GM21717 (cell line): ENCODE data around the gene MSI2.
"Not testable (repeated sequence)": the region's sequence is repeated elsewhere in the genome, so short reads cannot be mapped to it uniquely, and the experiment has no call there.

ENCODE experiments used
- ATAC-seq: cut with Tn5 transposase; IDR thresholded peaks from one replicate; pipeline ENCODE4 v1.9.1; 2021; ENCODE audit warnings: mild to moderate bottlenecking, moderate library complexity; ENCODE audit not compliant: unreplicated experiment

The MSI2 gene

DNA sequence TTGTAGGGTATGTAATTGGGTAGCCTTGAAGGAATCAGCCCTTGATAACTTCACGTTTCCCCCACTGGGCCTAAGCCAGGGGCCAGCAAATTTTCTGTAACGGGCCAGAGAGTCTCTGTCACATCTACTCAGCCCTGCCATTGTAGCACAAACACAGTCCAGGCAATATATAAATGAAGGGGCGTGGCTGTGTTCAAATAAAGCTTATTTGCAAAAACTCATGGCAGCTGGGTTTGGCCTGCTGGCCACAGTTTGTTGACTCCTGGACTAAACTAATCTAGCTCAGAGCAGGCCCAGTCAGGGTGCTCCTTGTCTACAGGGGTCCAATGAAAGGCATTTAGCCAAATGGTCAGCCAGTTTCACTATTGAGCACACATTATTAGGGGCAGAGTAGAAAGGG is 347.2 kb downstream of the MSI2 start:
- ATAC-seq: no peak

DNA sequence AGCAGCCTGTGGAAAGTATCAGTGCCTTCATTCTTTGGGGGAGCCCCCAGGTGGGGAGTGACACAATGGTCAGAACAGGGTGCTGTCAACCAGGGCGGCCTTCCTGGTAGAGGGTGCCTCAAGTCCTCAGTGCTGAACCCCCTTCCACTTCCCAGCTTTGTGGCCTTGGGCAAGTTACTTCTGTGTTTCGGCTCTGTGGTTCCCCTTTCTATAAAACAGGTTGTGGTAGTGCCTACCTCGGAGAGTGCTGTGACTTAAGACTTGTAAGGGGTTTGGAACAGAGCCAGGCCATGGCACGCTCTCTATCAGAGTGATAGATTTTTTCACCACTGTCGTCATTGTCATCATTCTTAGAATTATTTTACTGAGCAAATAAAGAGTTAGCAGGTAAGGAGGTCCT is 347.7 kb downstream of the MSI2 start:
- peak; percentile 42 for ATAC-seq

DNA sequence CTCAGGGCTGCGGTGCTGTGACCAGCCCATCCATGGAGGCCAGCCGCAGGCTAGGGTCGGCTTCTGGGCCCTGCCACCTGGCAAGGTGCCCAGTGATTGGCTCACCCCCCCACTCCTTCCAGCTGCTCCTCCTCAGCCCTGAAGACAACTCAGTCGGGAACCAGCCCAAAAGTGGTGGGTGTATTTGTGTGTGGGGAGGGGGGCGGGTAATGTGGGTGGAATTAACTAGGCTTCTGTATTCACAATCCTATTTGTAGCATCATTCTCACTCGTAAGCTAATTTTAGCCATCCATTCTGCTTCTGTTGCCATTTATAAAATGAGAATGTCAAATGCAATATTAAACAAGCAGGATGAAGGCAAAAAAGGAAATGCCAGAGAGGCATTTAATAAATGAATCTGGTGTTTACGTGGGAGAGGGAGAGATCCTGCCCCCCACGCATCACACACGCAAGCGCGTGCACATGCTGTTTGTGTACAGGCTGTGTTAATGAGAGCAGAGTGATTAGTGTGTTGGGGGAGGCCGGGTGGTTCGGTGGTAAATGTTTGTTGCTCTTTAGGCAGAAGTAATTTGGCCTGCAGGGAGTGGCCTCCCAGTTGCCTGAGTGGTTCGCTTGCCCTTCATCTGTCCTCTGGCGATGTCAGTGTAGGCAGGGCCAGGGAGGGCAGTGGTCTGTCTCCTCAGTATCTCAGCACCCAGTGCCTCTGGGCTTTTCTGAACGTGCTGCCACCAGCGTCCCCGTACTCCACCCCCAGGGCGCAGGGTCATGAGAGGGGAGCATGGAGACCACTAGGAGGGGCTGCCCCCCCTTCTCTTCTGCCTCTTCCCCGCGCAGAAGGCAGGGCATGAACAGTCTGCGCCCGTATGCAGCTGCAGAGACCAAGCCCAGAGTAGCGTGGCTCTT is 348.7 kb downstream of the MSI2 start:
- peak; percentile 58 for ATAC-seq

DNA sequence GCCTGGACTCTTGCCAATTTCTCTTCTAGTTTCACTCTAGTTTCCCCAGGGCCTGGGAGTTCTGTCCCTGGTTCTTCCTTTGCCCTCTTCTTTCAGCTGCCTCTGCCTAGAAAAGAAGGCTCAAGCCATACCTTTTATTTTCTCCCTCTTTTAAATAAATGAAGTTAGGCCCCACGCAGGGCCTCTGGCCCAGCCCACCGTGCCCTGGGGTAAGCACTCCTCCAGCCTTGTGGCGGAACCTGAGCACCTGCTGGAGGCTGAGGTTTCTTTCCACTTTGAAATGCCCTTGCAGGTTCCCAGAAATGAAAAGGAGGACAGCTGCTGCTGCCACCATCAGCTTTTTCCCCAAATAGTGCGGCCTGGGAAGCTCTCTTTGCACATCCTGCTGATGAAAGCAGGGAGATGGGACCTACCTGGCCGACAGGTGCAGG is 349.4 kb downstream of the MSI2 start:
- ATAC-seq: peak; percentile 19

DNA sequence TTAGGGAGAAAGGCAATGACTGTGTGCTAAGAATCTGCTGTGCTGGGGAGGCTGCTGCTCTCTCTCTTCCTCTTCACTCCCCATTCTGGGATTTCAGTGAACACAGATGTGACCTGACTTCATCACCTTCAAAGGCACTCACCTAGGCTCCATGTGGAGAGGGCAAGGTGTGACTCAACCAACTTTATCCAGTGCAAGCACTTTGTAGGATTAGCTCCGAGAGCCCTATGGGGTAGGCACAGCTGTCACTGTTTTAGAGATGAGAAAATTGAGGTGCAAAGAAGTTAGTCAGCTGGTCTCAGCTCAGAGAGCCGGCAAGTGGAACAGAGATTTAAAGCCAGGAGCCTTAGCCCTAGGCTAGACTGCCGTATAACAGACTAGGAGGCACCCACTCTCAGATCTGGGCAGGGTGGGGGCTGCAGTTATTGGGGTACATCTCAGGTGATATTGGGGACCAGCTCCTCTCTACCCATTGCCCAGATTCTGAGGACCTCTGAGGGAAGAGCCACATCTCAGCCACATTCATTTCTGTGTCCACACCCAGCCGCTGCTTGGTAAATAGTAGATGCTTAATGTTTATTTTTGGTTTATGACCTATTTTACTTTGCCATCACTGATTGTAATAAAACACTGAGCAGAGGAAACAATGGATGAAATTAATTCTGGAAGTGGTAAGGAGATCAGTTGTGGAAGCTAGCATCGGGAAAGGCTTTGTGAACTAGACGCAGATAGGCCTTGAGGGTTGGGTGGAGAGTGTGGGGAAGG is 350.0 kb downstream of the MSI2 start:
- ATAC-seq: no peak

DNA sequence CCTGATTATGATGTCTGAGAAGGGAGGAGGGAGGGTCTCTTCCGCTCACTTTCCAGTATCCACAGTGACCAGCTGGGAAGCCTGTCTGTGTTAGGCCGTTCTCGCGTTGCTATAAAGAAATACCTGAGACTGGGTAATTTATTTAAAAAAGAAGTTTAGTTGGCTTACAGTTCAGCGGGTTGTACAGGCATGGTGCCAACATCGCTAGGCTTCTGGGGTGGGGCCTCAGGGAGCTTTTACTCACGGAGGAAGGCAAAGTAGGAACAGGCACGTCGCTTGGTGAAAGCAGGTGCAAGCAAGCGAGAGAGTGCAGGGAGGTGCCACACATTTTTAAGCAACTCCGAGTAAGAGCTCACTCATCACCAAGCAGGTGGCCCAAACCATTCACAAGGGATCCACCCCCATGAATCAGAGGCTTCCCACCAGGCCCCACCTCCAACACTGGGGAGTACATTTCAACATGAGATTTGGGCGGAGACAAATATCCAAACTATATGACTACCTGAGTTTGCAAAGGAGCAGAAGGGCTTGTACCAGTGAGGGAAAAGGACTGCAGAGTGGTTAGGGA is 351.3 kb downstream of the MSI2 start:
- ATAC-seq: no peak

DNA sequence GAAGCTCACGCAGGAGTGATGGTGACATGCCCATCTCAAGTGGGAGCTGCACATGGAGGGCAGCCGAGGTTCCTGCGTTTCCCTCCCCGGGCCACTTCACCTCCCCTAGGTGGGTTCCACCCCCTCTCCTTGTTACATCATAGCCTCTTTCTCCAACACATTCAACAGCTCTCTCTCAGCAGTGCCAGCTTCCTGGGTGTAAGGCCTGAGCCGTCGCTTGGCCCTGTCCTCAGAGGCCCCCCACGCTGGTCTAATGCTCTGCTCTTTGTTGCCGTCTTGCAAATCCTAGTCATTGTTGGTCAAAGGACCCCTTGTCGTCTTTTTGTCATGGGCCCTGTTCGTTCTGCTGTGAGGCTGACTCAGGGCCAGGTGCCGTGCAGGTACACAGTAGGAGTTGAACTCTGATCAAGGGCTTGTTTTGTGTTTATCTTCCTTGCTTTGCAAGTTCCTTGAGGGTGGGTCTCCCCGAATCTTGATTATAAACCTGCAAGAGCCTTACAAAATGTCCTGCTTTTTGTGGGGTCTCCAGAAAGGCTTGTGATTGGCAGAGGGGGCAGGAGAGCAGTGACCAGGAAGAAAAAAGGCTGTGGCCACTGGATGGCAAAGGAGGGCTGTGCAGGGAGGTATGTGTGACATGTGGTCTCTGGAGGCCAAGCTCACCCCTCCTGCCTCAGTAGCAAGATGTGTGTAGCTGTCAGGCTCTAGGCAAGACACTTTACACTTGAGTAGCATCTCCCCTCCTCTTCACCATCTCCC is 352.2 kb downstream of the MSI2 start:
- ATAC-seq: no peak

DNA sequence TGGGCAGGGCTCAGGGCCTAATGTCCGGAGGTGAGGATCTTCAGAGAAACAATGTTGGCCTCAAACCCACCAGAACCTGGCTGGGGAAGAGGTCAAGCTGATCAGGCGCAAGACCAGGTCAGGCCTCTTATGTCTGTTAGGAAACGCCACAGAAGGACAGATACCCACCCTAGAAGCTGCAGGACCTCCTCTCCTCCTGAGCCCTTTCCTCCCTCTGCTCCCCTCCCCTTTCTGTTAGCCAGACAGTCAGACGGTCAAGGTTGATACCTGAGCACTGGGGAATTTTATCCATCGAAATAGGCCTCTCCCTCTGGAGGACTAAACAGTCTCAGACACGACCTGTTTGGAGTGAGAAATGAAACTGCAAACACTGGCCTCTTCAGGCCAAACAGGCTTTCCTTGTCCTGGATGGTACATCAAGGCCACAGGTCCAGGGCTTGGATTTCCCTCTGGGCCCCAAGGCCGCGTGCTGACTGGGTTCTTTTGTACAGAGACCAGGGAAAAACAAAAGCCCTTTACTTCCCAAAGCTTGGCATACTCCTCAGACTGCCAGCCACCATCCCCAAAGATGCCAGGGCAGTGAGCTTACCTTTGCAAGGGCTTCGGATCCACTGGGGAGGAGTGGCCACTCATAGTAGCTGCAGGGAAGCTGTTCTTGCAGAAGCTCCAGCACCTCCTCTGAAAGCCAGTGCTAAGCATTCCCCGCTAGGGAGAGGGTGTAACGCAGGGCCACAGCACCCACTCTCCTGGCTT is 353.0 kb downstream of the MSI2 start:
- ATAC-seq: no peak

DNA sequence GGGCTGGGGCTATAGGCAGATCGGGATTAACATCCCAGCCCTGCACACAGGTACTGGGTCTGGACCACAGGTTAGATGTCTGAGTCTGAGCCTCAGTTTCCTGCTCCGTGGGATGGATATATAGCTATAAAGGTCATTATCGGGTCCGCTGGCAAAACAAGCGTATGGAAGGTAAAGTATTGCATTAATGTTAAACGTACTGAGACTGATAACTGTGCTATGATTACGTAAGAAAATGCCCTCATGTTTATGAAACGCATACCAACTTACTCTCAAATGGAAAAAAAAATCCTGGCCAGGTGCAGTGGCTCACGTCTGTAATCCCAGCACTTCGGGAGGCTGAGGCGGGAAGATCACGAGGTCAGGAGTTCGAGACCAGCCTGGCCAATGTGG is 353.6 kb downstream of the MSI2 start:
- no peak for ATAC-seq

DNA sequence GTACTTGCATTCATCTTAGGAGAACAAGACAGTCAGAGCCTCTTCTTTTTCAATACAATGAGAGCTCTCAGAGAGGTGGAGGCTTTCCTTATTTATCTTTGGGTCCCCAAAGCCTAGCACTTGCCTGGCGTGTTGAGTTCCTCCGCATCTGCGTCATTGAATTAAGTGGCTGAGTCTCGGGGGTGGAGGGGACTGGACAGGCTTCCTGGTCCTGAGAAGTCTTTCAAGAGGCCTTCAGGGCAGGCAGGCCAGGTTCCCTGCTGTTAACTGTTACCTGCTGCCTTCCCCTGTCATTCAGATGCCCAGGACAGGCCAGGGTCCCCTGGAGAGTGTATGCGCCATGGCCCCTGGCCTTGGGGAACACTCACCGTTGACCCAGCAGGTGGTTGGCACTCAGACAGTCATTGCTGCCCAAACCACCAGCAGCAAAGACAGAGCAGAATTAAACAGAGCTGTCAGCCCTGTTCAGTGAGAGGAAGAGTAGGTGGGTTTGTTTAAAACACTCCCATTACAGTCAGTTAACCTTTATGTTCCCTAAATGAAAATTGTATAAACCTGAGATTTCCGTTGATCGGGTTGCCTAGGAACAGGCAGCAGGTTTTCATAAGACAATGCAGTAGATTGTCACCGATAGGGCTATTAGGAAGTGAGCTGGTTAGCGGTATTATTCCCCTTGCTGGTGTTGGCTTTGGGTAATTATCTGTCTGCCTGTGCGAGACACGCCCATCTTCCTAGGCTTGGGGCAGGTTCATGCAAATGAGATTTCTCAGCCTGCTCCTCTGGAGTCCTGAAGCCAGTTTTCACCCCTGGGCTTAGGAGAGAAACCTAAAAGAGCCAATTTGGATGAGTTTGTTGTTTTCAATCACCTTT is 356.1 kb downstream of the MSI2 start:
- ATAC-seq: no peak

DNA sequence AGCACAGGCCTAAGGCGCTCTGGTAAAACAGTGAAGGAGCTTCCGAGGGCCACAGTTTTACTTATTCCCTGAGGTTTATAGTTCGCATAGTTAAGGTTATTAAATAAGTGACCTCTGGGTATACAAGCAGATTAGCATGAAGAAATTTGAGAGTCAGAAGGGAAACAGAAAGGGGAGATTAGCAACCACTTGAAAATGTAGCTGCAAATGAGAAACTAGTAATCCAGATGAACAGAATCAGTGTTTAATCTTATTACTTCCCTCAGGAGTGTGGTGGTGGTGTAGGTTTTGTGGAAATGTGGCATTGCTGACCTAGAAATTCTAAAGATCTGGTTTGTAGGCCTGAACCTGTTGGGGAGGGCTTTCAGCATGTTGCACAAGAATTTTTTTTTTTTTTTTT is 358.4 kb downstream of the MSI2 start:
- ATAC-seq: no peak

DNA sequence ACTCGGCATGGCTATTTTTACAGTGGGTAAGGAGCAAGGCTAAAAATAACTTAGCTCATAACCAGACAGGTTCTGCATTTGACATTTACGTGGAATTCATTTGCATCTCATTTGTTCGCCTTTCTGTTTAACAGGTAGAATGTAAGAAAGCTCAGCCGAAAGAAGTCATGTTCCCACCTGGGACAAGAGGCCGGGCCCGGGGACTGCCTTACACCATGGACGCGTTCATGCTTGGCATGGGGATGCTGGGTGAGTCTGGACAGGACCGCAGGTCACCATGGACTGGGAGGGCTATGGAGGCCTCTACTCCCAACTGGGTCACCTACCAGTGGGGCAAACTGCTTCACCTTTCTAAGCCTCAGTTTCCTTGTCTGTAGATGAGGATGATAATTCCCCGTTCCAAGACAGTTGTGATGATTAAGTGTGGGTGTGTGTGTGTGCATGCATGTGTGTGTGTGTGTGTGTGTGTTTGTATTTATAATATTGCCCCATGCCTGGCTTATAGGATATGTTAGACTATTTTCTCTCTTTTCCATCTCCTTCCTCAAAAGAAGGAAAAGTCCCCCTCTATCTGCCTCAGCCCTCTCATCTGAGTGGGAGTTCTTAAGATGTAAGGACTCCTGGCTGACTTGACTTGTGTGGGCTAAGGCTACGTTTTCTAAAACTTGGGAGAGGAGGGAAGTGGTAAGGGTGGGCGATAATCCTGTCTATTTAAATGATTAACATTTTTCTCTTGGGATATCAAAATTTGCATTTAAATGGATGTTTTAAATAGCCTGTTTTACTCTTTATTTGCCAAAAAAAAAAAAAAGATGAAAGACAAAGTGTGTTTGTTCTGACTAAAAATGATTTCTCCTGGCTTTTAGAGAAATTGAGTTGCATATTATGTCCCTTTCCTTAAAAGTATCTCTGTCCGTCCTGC is 359.8 kb downstream of the MSI2 start:
- ATAC-seq: no peak

DNA sequence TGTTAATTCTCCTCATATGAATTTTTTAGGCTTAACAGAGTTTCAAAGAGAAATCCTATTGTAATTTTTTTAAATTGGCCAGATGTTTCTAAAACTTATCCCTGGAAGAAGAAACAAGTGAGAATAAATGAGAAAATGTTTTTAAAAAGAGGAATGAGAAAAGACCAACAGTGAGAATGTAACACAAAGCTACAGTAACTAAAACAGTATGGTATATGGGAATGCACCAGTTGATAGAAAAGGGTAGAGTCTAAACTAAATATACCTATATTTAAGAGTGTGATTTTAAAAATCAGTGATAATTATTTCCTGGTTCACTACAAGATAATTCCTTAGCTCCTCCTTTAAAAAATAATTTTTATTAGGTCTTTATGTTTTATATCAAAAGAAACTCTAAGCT is 360.9 kb downstream of the MSI2 start:
- no peak for ATAC-seq

DNA sequence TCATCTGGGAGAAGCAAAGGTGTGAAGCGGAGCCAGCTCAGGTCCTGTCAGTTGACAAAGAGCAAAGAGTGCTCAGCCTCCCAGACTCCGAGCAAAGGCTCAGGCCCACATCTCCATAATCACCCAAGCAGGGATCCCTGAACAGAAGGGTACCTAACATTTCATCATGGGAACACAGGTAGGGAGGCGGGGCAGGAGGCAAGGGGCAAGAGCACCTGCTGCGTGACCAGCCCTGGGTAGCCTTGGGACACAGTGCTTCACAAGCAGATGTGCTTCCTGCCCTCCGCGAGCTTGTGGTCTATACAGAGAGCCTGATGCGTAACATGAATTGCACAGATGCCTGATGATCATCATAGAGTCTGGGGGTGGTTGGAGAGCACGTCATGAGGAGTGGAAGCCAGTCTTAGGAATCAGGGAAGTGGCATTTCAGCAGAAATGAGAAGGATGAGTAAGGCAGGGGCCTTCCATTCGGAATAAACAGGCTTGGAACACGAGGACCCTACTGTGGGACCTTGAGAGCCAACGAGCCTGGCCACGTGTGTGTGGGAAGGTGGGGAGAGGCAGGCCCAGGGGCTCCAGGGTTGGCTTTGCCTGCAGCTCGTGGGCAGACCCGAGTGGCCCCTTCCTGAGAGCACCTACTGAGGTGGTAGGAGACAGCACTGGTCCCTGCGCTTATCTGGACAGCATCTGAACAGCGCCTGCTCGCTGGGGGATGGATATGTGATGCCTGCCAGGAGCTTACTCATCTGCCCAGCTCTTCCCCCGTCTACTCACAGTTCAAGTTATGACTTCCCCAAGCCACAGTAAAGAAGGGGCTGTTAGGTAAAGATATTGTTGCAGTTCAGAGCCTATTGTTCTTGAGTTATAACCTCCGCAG is 363.0 kb downstream of the MSI2 start:
- no peak for ATAC-seq

DNA sequence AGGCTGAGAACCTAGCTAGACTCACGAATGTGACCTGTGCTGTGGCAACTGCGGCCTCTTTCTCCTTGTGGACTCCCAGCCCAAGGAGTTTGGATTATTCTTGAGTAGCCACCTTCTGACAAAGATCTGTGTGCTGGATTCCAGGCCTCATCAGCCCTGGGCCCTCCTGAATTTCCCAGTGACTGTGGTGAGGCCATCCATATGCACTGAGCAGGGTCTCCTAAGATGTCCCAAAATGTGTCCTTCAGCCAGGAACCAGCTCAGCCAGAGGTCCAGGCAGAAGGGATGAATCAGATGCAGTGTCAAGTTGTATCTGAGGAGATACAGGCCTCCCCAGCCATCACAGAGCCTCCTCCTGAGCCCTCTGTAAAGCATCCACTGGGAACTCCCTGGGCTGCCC is 364.3 kb downstream of the MSI2 start:
- ATAC-seq: no peak

DNA sequence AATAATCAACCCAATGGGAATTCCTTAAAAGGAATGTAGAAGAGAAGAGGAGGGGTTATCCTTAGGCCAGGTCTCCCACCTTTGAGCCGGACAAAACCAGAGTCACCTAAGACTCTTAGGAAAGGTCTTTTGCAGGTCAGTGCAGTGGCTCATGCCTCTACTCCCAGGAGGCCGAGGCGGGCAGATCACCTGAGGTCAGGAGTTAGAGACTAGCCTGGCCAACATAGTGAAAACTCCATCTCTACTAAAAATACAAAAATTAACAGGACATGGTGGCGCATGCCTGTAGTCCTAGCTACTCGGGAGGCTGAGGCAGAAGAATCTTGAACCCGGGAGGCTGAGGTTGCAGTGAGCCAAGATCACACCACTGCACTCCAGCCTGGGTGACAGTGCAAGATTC is 365.5 kb downstream of the MSI2 start:
- not testable (repeated sequence) for ATAC-seq

DNA sequence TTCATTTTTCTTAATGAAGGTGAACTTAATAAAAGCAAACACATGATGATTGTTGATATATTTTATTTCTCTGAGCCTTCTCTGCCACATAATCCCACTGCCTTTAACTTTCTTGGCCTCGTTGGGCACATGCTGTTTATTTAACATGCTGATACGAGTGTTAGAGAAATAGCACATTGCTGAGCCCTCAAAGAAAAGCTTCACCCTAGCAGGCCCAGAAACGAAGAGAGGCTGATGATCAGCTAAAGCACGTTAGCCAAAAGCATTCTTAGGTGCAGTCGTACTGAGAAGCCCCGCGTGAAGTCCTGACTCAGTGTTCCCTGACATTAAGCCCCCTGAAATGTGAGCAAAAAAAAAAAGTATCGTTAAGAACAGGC is 366.0 kb downstream of the MSI2 start:
- ATAC-seq: no peak
